H1 (cell line): ENCODE results near the gene F8. TPM values are rescaled to one million over a fixed set of nuclear protein-coding genes. Genes with fewer than 3 reads are reported as not detected.

ENCODE experiments used
- CTCF ChIA-PET: fragments of 300-600 bp; sonication (Branson Sonifier 250); formaldehyde crosslinking; loops from one replicate; lab custom pipeline; 2021; ENCODE audit not compliant: partially characterized antibody; lab: Charles Lee
- POLR2A ChIA-PET: fragments of 300-600 bp; sonication (Branson Sonifier 250); formaldehyde crosslinking; loops from one replicate; lab custom pipeline; 2021; ENCODE audit warnings: inconsistent platforms; ENCODE audit not compliant: partially characterized antibody; lab: Charles Lee
- DNase-seq, 2 experiments: peaks; one replicate each; pipeline versions ENCODE4 v3.0.0 to v3.0.0-alpha.2; 2010 to 2022; ENCODE audit warnings: low spot score in 2 of 2, low read depth in 1 of 2, mixed read lengths in 1 of 2
- FAIRE-seq: peaks from 2 replicates; lab custom pipeline; 2011; peaks lifted over from hg19 to GRCh38; lab: Jason Lieb, UNC
- H2AFZ ChIP-seq: 2 replicates; pipeline ENCODE4 v1.8.1; 2012; ENCODE audit warnings: low read length, inconsistent platforms
- H2AK5ac ChIP-seq: 2 replicates; pipeline ENCODE4 v1.6.1; 2013; ENCODE audit warnings: low read depth, low read length
- H2BK120ac ChIP-seq: replicated peaks from 2 replicates; pipeline ENCODE3; 2013; ENCODE audit warnings: low read depth, low read length, inconsistent platforms
- H2BK12ac ChIP-seq: 2 replicates; pipeline ENCODE4 v1.6.1; 2013; ENCODE audit warnings: low read depth, low read length
- H2BK15ac ChIP-seq: 2 replicates; pipeline ENCODE4 v1.6.1; 2013; ENCODE audit warnings: low read length
- H2BK20ac ChIP-seq: 2 replicates; pipeline ENCODE4 v1.6.1; 2013; ENCODE audit warnings: low read length
- H2BK5ac ChIP-seq: 2 replicates; pipeline ENCODE4 v1.6.1; 2013; ENCODE audit warnings: low read depth, low read length
- H3K14ac ChIP-seq: 2 replicates; pipeline ENCODE4 v1.6.1; 2013; ENCODE audit warnings: inconsistent platforms; ENCODE audit not compliant: insufficient read length
- H3K18ac ChIP-seq: 2 replicates; pipeline ENCODE4 v1.6.1; 2013; ENCODE audit warnings: low read length; ENCODE audit errors: extremely low read depth
- H3K23ac ChIP-seq: 2 replicates; pipeline ENCODE4 v1.6.1; 2013; ENCODE audit warnings: inconsistent platforms; ENCODE audit not compliant: insufficient read length
- H3K23me2 ChIP-seq: 2 replicates; pipeline ENCODE4 v1.6.1; 2013; ENCODE audit warnings: low read depth, low read length
- H3K27ac ChIP-seq: 2 replicates; pipeline ENCODE4 v1.6.1; 2011; ENCODE audit warnings: low read depth, low read length, inconsistent platforms
- H3K27me3 ChIP-seq, 4 experiments: replicated peaks in 1 of 4; 1 replicate in 1 of 4; 2 replicates in 3 of 4; pipeline versions ENCODE4 v1.6.1 to v1.8.1; 2011 to 2013; ENCODE audit warnings: low read length in 3 of 4, mild to moderate bottlenecking in 3 of 4, inconsistent platforms in 2 of 4, mixed read lengths in 2 of 4, moderate library complexity in 1 of 4; ENCODE audit not compliant: control insufficient read depth in 3 of 4, insufficient read depth in 3 of 4; ENCODE audit errors: extremely low read depth in 1 of 4
- H3K36me3 ChIP-seq, 4 experiments: 2 replicates each; pipeline versions ENCODE4 v1.6.1 to v1.8.1; 2011 to 2013; ENCODE audit warnings: mild to moderate bottlenecking in 4 of 4, low read length in 3 of 4, moderate library complexity in 2 of 4, control low read depth in 1 of 4, inconsistent platforms in 1 of 4; ENCODE audit not compliant: insufficient read depth in 4 of 4, control insufficient read depth in 2 of 4
- H3K4ac ChIP-seq: replicated peaks from 2 replicates; pipeline ENCODE3; 2013; ENCODE audit warnings: low read length, low read depth, mixed read lengths, inconsistent platforms; ENCODE audit not compliant: insufficient read length
- H3K4me1 ChIP-seq, 4 experiments: replicated peaks in 1 of 4; 1 replicate in 1 of 4; 2 replicates in 3 of 4; pipeline versions ENCODE4 v1.6.1 to v1.8.1; 2011 to 2013; ENCODE audit warnings: low read length in 3 of 4, inconsistent platforms in 2 of 4, mixed read lengths in 1 of 4; ENCODE audit not compliant: insufficient read depth in 4 of 4, control insufficient read depth in 3 of 4
- H3K4me2 ChIP-seq, 2 experiments: 2 replicates each; pipeline versions ENCODE4 v1.6.1 to v1.8.1; 2011 to 2013; ENCODE audit warnings: low read depth in 2 of 2, low read length in 2 of 2, control low read depth in 1 of 2, inconsistent platforms in 1 of 2, mild to moderate bottlenecking in 1 of 2; ENCODE audit not compliant: insufficient read depth in 1 of 2
- H3K4me3 ChIP-seq, 4 experiments: fragments of 200-600, 300-600 bp in 1 of 4; sonication (generic), shearing (Covaris generic), sonication (Bioruptor Twin) in 1 of 4; 2 replicates each; pipeline versions ENCODE4 v1.5.1 to v1.8.1; 2011 to 2016; ENCODE audit warnings: low read length in 4 of 4, low read depth in 3 of 4, control low read depth in 2 of 4, inconsistent platforms in 2 of 4, mild to moderate bottlenecking in 2 of 4, mixed read lengths in 1 of 4, moderate library complexity in 1 of 4; ENCODE audit not compliant: insufficient read depth in 2 of 4; ENCODE audit errors: extremely low read depth in 1 of 4
- H3K56ac ChIP-seq: replicated peaks from 2 replicates; pipeline ENCODE3; 2013; ENCODE audit warnings: low read depth, mild to moderate bottlenecking, mixed read lengths, low read length, inconsistent platforms; ENCODE audit not compliant: insufficient read length
- H3K79me1 ChIP-seq: 2 replicates; pipeline ENCODE4 v1.6.1; 2013; ENCODE audit warnings: low read depth, low read length, control low read depth
- H3K79me2 ChIP-seq, 2 experiments: 2 replicates each; pipeline versions ENCODE4 v1.6.1 to v1.8.1; 2012 to 2013; ENCODE audit warnings: low read length in 2 of 2, mild to moderate bottlenecking in 2 of 2, inconsistent platforms in 1 of 2; ENCODE audit not compliant: insufficient read depth in 2 of 2, control insufficient read depth in 1 of 2
- H3K9ac ChIP-seq, 4 experiments: replicated peaks in 1 of 4; 1 replicate in 1 of 4; 2 replicates in 3 of 4; pipeline versions ENCODE4 v1.6.1 to v1.8.1; 2011 to 2013; ENCODE audit warnings: low read depth in 3 of 4, low read length in 3 of 4, control low read depth in 2 of 4, mild to moderate bottlenecking in 2 of 4, moderate library complexity in 2 of 4, inconsistent platforms in 1 of 4; ENCODE audit errors: extremely low read depth in 1 of 4
- H3K9me3 ChIP-seq, 2 experiments: 2 replicates each; pipeline versions ENCODE4 v1.6.1 to v1.8.1; 2012 to 2013; ENCODE audit warnings: mild to moderate bottlenecking in 2 of 2, moderate library complexity in 2 of 2, control low read depth in 1 of 2, inconsistent platforms in 1 of 2, low read depth in 1 of 2, low read length in 1 of 2, mixed read lengths in 1 of 2; ENCODE audit not compliant: insufficient read depth in 2 of 2
- H4K20me1 ChIP-seq, 2 experiments: replicated peaks in 1 of 2; 2 replicates each; pipeline versions ENCODE3 to v1.8.1; 2011 to 2013; ENCODE audit warnings: inconsistent platforms in 2 of 2, low read length in 2 of 2, mild to moderate bottlenecking in 1 of 2; ENCODE audit not compliant: insufficient read depth in 2 of 2, control insufficient read depth in 1 of 2
- H4K5ac ChIP-seq: 2 replicates; pipeline ENCODE4 v1.6.1; 2013; ENCODE audit warnings: low read length, low read depth, mixed read lengths, inconsistent platforms; ENCODE audit not compliant: insufficient read length
- H4K8ac ChIP-seq: 2 replicates; pipeline ENCODE4 v1.8.0; 2013; ENCODE audit warnings: mild to moderate bottlenecking, moderate library complexity, low read length, inconsistent platforms; ENCODE audit not compliant: insufficient read depth; ENCODE audit errors: extremely low read depth
- H4K91ac ChIP-seq: replicated peaks from 2 replicates; pipeline ENCODE3; 2013; ENCODE audit warnings: low read length, mixed read lengths, inconsistent platforms; ENCODE audit not compliant: insufficient read length
- ATF2 ChIP-seq: IDR thresholded peaks from 2 replicates; pipeline ENCODE4 v1.6.1; 2012; ENCODE audit warnings: low read length, inconsistent platforms
- CHD2 ChIP-seq: IDR thresholded peaks from 2 replicates; pipeline ENCODE4 v1.6.1; 2012; ENCODE audit warnings: low read length, improper control_type of control experiment
- EGR1 ChIP-seq: IDR thresholded peaks from 2 replicates; pipeline ENCODE4 v1.6.1; 2011; ENCODE audit warnings: low read depth, low read length, borderline replicate concordance
- EZH2 ChIP-seq: fragments of 200-600 bp; sonication (generic); IDR thresholded peaks from 2 replicates; pipeline ENCODE4 v1.7.1; 2012; ENCODE audit warnings: low read depth, mild to moderate bottlenecking, moderate library complexity, low read length, inconsistent platforms; ENCODE audit not compliant: severe bottlenecking
- HDAC6 ChIP-seq: IDR thresholded peaks from one replicate; pipeline ENCODE4 v1.7.1; 2012; ENCODE audit warnings: low read depth, mild to moderate bottlenecking, inconsistent platforms, low read length, moderate library complexity
- POLR2AphosphoS5 ChIP-seq: IDR thresholded peaks from 2 replicates; pipeline ENCODE4 v1.6.1; 2011; ENCODE audit warnings: low read depth, low read length
- RBBP5 ChIP-seq: IDR thresholded peaks from 2 replicates; pipeline ENCODE4 v1.7.1; 2012; ENCODE audit warnings: low read depth, mild to moderate bottlenecking, inconsistent platforms, low read length, moderate library complexity, borderline replicate concordance
- RXRA ChIP-seq: IDR thresholded peaks from 2 replicates; pipeline ENCODE4 v1.6.1; 2011; ENCODE audit warnings: low read depth, mild to moderate bottlenecking, low read length, moderate library complexity; ENCODE audit not compliant: insufficient read depth
- SAP30 ChIP-seq: fragments of 300-600 bp; sonication (generic); IDR thresholded peaks from 2 replicates; pipeline ENCODE4 v1.7.1; 2012; ENCODE audit warnings: low read length, moderate library complexity, mild to moderate bottlenecking, inconsistent platforms; ENCODE audit not compliant: insufficient read depth, insufficient replicate concordance
- SIN3A ChIP-seq, 2 experiments: IDR thresholded peaks in 1 of 2; conservative IDR thresholded peaks in 1 of 2; 2 replicates each; pipeline ENCODE4 v1.6.1; 2011 to 2012; ENCODE audit warnings: low read length in 2 of 2, improper control_type of control experiment in 1 of 2, low read depth in 1 of 2, mild to moderate bottlenecking in 1 of 2
- SP4 ChIP-seq: IDR thresholded peaks from 2 replicates; pipeline ENCODE4 v1.6.1; 2012; ENCODE audit warnings: low read length, inconsistent platforms
- TAF1 ChIP-seq: IDR thresholded peaks from 2 replicates; pipeline ENCODE4 v1.6.1; 2011; ENCODE audit warnings: mild to moderate bottlenecking, low read depth, low read length
- WGBS, 2 experiments: shearing (Covaris generic) in 1 of 2; methylation state at CpG; one replicate each; pipeline versions ENCODE4 v1.1.6 to v1.1.7; 2013 to 2015; ENCODE audit warnings: low lambda C conversion rate in 2 of 2, mixed read lengths in 2 of 2, inconsistent platforms in 1 of 2, low coverage in 1 of 2, missing lambda C conversion rate in 1 of 2; ENCODE audit not compliant: insufficient replicate concordance in 2 of 2, insufficient coverage in 1 of 2, insufficient read length in 1 of 2; ENCODE audit errors: extremely low coverage in 1 of 2, missing lambda C conversion rate in 1 of 2; 5-methylcytosine and 5-hydroxymethylcytosine counted together
- polyA plus RNA-seq, 7 experiments: library from polyadenylated mRNA; depleted of rRNA in 3 of 7; stranded (reverse) in 5 of 7; unstranded in 2 of 7; fragments of >200 nt in 5 of 7; fragments of 200-250 nt in 2 of 7; gene quantifications; 1 replicate in 5 of 7; 2 replicates in 1 of 7; 4 replicates in 1 of 7; pipeline versions ENCODE4 v1.2.1 to v1.2.3, GENCODE V29; 2011 to 2013; ENCODE audit warnings: missing spikeins in 2 of 7, mixed read lengths in 2 of 7
- total RNA-seq: library from RNA; stranded (reverse); fragmentation: NEBNext Ultra II Directional; extraction: Animal tissue kit (Norgen Biotek cat#: 25700); gene quantifications from 2 replicates; pipeline ENCODE4 v1.2.1, GENCODE V29; 2021

F8 gene
- total and polyA plus RNA-seq, 2 of the 8 experiments (the other 6 are each of a cell fraction or from before 2014, with no cell fraction given): 1.1 to 2.6 TPM

DNA sequence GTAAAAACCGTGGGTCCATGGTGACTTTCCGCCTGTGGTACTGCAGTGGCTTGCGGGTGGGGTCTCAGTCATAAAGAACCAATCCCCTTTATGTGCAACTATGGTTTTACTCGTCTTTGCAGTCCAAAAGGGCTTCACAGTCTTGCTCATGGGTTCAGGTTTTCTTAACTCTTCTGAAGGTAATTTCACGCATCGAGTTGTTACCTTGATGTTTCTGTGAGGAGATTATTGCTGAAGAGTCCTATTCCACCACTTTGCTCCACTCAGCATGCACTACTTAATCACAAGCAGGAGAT is 41.5 kb downstream of the F8 start:
- CTCF ChIA-PET: interaction anchor here (1.7 to 6.5 kb wide), 2 partner anchors 8 to 77 kb away, joined by 5 to 30 read pairs; no protein-coding TSS in a partner anchor
- no peak overlapping the region for H2BK15ac ChIP-seq
- no peak overlapping the region for H4K5ac ChIP-seq
- no peak for FAIRE-seq
- H4K20me1 ChIP-seq: no peaks in the 10 kb centered on the region
- H3K36me3 ChIP-seq: no peaks in the 10 kb centered on the region
- H3K79me1 ChIP-seq: no peaks in the 10 kb centered on the region
- no peaks in the 10 kb centered on the region for H3K4me1 ChIP-seq
- no peak overlapping the region for H3K9ac ChIP-seq
- no peaks in the 10 kb centered on the region for H3K23me2 ChIP-seq
- H3K27ac ChIP-seq: no peak overlapping the region
- H4K91ac ChIP-seq: no peak overlapping the region
- H2BK5ac ChIP-seq: no peak overlapping the region
- no peak overlapping the region for H3K23ac ChIP-seq
- H2AK5ac ChIP-seq: no peak overlapping the region
- no peak overlapping the region for H3K56ac ChIP-seq
- no peak overlapping the region for H2AFZ ChIP-seq
- no peak overlapping the region for H4K8ac ChIP-seq
- H3K9me3 ChIP-seq: no peaks in the 10 kb centered on the region
- 54% methylated on average over 6 of the region's 6 CpGs; no CpG with 5 or more reads in 1 of the 2 experiments for WGBS, 2 experiments
- no peak for DNase-seq
- H3K27me3 ChIP-seq: no peaks in the 10 kb centered on the region
- no peak overlapping the region for H3K18ac ChIP-seq
- no peak overlapping the region for H2BK12ac ChIP-seq
- no peak overlapping the region for H2BK20ac ChIP-seq
- H3K79me2 ChIP-seq: no peaks in the 10 kb centered on the region
- H3K14ac ChIP-seq: no peak overlapping the region
- no peak overlapping the region for H3K4ac ChIP-seq
- peak overlapping the region in 1 of 4 experiments; percentile 17; a peak in 1 of 8 replicates for H3K4me3 ChIP-seq
- POLR2A ChIA-PET: no interaction called here
- H2BK120ac ChIP-seq: no peak overlapping the region
- H3K4me2 ChIP-seq: no peak overlapping the region
- TF ChIP-seq SP4 (no peak), EZH2 (no peak), CHD2 (no peak), HDAC6 (no peak), TAF1 (no peak), SAP30 (no peak), POLR2AphosphoS5 (no peak), RBBP5 (no peak), EGR1 (no peak), SIN3A (conservative IDR thresholded peaks at IDR 0.05 in 1 of 2, IDR thresholded peaks at IDR 0.05 in 1 of 2; ENCODE audit: low read depth in 1 of 2, low read length in 2 of 2) (no peak), RXRA (no peak), ATF2 (no peak)
